HK-2 (cell line): ENCODE measurements around the gene FARSB.
"Not testable (repeated sequence)": the region's sequence is repeated elsewhere in the genome, so short reads cannot be mapped to it uniquely, and the experiment has no call there.

Experiments used
- DNase-seq: peaks from one replicate; pipeline ENCODE4 v3.0.0-alpha.2; 2018; ENCODE audit not compliant: unreplicated experiment

Gene FARSB

DNA sequence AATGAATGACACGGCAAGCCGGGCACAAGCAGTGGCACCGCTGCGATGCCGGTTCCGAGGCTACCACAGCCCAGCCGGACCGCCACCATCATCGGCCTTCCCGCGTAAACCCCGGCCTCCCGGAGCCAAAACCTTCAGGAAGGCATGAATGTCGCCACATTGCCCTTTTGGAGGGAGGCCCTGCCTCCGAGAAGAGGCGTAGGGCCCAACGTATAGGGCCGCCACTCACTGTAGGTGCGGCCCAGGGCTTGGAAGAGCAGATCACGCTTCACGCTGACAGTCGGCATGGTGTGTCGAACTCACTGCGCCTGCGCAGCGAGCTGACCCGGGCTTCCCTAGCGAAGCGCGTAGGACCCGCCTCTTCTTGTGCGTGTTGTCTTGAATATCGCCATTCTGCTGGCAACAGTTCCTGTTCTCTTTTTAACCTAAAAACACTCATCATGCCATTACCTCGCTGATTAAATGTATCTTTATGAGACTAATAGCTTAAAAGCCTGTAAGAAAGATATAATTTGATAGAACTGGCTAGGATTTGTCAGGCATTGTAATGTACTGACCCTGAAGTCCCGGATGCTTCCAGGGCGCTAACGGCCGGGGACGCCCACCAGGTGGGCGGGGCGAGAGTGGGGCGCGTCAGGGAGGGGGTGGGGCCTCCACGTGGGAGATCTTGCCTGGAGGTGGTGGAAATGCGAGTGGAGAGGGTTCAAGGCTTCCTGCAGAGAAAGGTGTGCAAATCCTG lies at the start of gene FARSB:
Gene FARSB, minus strand, starts transcription at position 306 of the 739 bp plus-strand sequence. Its CDS starts 19 bp downstream, at position 287.
- peak; percentile 92 for DNase-seq

- no peak for DNase-seq
Observed at GRCh38 chr2:222703886-222704285, 48.0 kb upstream of the FARSB start.

- DNase-seq, result no peak
Observed at GRCh38 chr2:222703091-222703490, 47.2 kb upstream of the FARSB start.

GRCh38 chr2:222701721-222702131 lies 45.8 kb upstream of the FARSB start:
- DNase-seq, result no peak

- no peak for DNase-seq
Observed at GRCh38 chr2:222701233-222701632, 45.3 kb upstream of the FARSB start.

GRCh38 chr2:222698276-222698675 lies 42.4 kb upstream of the FARSB start:
- DNase-seq, result no peak

- DNase-seq, result no peak
Observed at GRCh38 chr2:222693837-222694236, 37.9 kb upstream of the FARSB start.

DNA sequence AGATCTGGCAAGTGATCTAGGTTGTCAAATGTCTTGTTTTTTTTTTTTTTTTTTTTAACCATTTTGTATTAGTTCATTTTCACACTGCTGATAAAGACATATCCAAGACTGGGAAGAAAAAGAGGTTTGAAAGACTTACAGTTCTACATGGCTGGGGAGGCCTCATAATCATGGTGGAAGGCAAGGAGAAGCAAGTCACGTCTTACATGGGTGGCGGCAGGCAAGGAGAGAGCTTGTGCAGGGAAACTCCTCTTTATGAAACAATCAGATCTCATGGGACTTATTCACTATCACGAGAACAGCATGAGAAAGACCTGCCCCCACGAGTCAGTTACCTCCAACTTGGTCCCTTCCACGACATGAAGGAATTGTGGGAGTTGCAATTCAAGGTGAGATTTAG lies 37.5 kb upstream of the FARSB start:
- not testable (repeated sequence) for DNase-seq

GRCh38 chr2:222690564-222691200 lies 34.8 kb upstream of the FARSB start:
- DNase-seq, result peak; percentile 72

GRCh38 chr2:222689322-222689721 lies 33.4 kb upstream of the FARSB start:
- DNase-seq, result no peak

DNA sequence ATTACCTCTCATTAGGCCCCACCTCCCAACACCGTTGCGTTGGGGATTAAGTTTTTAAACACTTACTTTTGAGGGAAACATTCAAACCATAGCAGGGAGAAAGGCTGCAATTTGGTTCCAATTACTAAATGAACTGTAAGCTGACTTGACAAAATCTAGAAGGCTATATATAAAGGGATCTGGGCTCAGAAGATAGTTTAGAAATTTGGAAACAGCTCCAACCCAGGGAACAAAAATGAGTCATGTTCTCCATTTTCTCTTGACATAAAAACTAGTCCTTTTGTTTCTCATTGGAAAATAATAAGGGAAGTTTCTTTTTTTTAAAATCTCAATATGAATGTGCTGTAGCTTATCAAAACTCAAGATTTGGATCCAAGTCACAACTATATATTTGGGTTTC lies 33.0 kb upstream of the FARSB start:
- no peak for DNase-seq

- DNase-seq, result no peak
Observed at GRCh38 chr2:222686086-222686750, 30.3 kb upstream of the FARSB start.

DNA sequence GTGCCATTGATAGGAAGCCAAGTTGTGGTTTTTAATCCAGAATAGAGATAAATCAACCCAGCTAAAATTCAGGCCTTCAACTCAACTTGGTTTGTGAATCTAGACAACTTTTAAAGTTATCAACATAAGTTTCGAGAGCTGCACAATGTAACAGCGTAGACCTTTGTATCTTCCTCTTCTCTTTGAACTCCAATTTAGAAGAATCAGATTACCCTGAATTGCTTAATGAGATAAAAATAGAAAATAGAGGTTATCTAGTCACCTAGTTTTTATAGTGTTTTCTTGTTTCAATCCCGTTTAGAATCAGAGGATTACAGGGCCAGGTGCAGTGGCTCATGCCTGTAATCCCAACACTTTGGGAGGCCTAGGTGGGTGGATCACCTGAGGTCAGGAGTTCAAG lies 27.9 kb upstream of the FARSB start:
- DNase-seq, result no peak

GRCh38 chr2:222677981-222678380 lies 22.1 kb upstream of the FARSB start:
- no peak for DNase-seq

GRCh38 chr2:222673883-222674282 lies 18.0 kb upstream of the FARSB start:
- no peak for DNase-seq

- no peak for DNase-seq
Observed at GRCh38 chr2:222673273-222673672, 17.4 kb upstream of the FARSB start.

GRCh38 chr2:222672068-222672401 lies 16.1 kb upstream of the FARSB start:
- no peak for DNase-seq

- DNase-seq, result peak; percentile 30
Observed at GRCh38 chr2:222671259-222672067, 15.6 kb upstream of the FARSB start, which contains the start of gene MOGAT1. TSS of gene MOGAT1 (plus strand) at chr2:222671658. CDS start at chr2:222671786, 128 bp downstream.

DNA sequence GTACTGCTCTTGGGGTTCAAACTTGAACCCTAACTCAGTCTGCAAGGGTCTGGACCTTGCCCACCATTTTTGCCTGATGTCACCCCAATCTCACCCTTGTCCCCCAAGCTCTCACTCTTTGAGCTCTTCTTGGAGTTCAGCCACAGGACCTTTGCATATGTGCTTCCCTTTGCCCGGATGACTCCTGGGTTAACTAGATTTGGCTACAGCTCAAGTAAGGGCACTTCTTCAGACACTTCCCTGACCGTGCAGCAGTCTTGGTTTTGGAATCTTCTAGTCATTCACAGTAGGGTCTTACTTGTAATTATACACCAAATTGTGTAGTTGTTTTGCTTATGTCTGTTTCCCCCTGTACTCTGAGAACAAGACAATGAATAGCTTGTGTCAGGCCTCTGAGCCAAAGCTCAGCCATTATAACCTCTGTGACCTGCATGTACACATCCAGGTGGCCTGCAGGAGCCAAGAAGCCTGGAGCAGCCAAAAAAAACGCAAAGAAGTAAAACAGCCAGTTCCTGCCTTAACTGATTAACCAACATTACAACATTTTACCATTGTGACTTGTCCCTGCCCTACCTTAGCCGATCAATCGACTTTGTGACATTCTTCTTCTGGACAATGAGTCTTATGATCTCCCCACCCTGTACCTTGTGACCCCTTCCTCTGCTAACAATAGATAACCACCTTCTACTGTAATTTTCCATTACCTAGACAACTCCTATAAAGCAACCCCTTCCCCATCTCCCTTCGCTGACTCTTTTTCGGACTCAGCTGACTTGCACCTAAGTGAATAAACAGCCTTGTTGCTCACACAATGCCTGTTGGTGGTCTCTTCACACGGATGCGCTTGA lies 14.5 kb upstream of the FARSB start:
- DNase-seq, result no peak

- no peak for DNase-seq
Observed at GRCh38 chr2:222669353-222669752, 13.5 kb upstream of the FARSB start.

DNA sequence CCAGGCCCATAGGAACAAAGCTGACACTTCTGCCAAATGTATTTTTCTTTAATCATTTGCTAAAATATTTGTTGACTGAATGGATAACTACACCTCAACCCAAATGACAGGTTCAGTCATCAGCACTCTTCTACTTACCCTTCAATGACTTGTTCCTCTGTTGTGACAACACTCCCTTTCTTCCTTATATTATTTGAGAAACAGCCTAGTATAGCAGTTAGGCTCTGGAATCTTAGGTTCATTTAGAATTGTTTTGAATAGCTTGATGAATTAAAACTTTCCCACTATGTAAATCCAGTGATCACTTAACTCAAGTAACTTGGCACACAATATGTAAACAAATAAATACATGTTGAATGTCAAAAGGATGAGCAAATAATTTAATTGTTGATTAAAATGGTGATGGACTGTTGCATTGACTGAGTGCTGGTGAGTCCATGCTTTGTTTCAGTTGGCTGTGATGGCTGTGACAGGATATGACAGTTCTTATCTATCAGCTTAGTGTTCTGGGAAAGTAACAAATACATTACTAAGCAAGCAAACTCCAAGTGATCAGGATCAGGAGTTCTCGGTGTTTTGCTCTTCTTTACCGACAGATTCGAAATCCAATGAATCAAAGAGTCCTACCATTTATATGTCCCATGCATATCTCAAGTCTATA lies 12.7 kb upstream of the FARSB start:
- DNase-seq, result no peak
